Measurements from ENCODE around the gene ESPNL.

ESPNL gene

GRCh38 chr2:238155761-238156694, 55.9 kb downstream of the ESPNL start:
- Histone ChIP-seq H3K9ac (ENCODE audit: low read length in 2 of 2) (no peak overlapping the region), H3K27ac (ENCODE audit: low read length) (no peak overlapping the region), H3K9me3 (ENCODE audit: control insufficient read depth in 2 of 2, low read length in 2 of 2) (no peaks in the 10 kb centered on the region), H3K4me3 (ENCODE audit: low read length in 2 of 2) (no peak overlapping the region), H3K4me1 (ENCODE audit: control insufficient read depth, insufficient read depth, low read length) (peaks cover 5% of the 10 kb centered on the region), H3K36me3 (ENCODE audit: control insufficient read depth in 2 of 2, insufficient read depth in 2 of 2, low read length in 2 of 2) (no peaks in the 10 kb centered on the region), H3K27me3 (ENCODE audit: control insufficient read depth in 1 of 2, insufficient read depth in 2 of 2, low read length in 2 of 2) (peaks cover 7 to 17% of the 10 kb centered on the region in 2 donors)

- Histone ChIP-seq H3K27me3 (ENCODE audit: control insufficient read depth in 1 of 2, insufficient read depth in 2 of 2, low read length in 2 of 2) (peaks cover 7 to 17% of the 10 kb centered on the region in 2 donors), H3K4me3 (ENCODE audit: low read length in 2 of 2) (no peak overlapping the region)
Measured at GRCh38 chr2:238157506-238158017, 57.4 kb downstream of the ESPNL start.

GRCh38 chr2:238158018-238158508, 57.9 kb downstream of the ESPNL start:
- H3K9ac ChIP-seq (ENCODE audit: low read length in 2 of 2) = no peak overlapping the region
- no peak overlapping the region for H3K27ac ChIP-seq (ENCODE audit: low read length)
- H3K27me3 ChIP-seq (ENCODE audit: control insufficient read depth in 1 of 2, insufficient read depth in 2 of 2, low read length in 2 of 2) = peaks cover 11 to 20% of the 10 kb centered on the region in 2 donors
- no peaks in the 10 kb centered on the region for H3K36me3 ChIP-seq (ENCODE audit: control insufficient read depth in 2 of 2, insufficient read depth in 2 of 2, low read length in 2 of 2)
- no peak overlapping the region for H3K4me3 ChIP-seq (ENCODE audit: low read length in 2 of 2)
- H3K9me3 ChIP-seq (ENCODE audit: control insufficient read depth in 2 of 2, low read length in 2 of 2) = no peaks in the 10 kb centered on the region
- H3K4me1 ChIP-seq (ENCODE audit: control insufficient read depth, insufficient read depth, low read length) = peaks cover 5% of the 10 kb centered on the region

More at GRCh38 chr2:238157506-238158017, 57.4 kb downstream of the ESPNL start:
- Histone ChIP-seq H3K4me1 (ENCODE audit: control insufficient read depth, insufficient read depth, low read length) (peaks cover 5% of the 10 kb centered on the region), H3K36me3 (ENCODE audit: control insufficient read depth in 2 of 2, insufficient read depth in 2 of 2, low read length in 2 of 2) (no peaks in the 10 kb centered on the region), H3K9me3 (ENCODE audit: control insufficient read depth in 2 of 2, low read length in 2 of 2) (no peaks in the 10 kb centered on the region), H3K27ac (ENCODE audit: low read length) (no peak overlapping the region), H3K9ac (ENCODE audit: low read length in 2 of 2) (no peak overlapping the region)

GRCh38 chr2:238158509-238159070, 58.5 kb downstream of the ESPNL start, which contains the start of gene ERFE:
TSS of gene ERFE (plus strand) at chr2:238158970. CDS start at chr2:238159008, 38 bp downstream.
- Histone ChIP-seq H3K9ac (ENCODE audit: low read length in 2 of 2) (no peak within 1 kb of the TSS), H3K9me3 (ENCODE audit: control insufficient read depth in 2 of 2, low read length in 2 of 2) (no peaks in the 10 kb centered on the region), H3K4me3 (ENCODE audit: low read length in 2 of 2) (peak within 1 kb of the TSS in 1 of 2 donors; percentile 44)

GRCh38 chr2:238159071-238159539, 59.0 kb downstream of the ESPNL start:
- H3K27ac ChIP-seq (ENCODE audit: low read length) = no peak overlapping the region
- no peaks in the 10 kb centered on the region for H3K9me3 ChIP-seq (ENCODE audit: control insufficient read depth in 2 of 2, low read length in 2 of 2)
- peaks cover 13 to 29% of the 10 kb centered on the region in 2 donors for H3K27me3 ChIP-seq (ENCODE audit: control insufficient read depth in 1 of 2, insufficient read depth in 2 of 2, low read length in 2 of 2)
- H3K9ac ChIP-seq (ENCODE audit: low read length in 2 of 2) = no peak overlapping the region
- H3K4me1 ChIP-seq (ENCODE audit: control insufficient read depth, insufficient read depth, low read length) = peaks cover 8% of the 10 kb centered on the region
- peak overlapping the region in 1 of 2 donors; percentile 44 for H3K4me3 ChIP-seq (ENCODE audit: low read length in 2 of 2)
- H3K36me3 ChIP-seq (ENCODE audit: control insufficient read depth in 2 of 2, insufficient read depth in 2 of 2, low read length in 2 of 2) = no peaks in the 10 kb centered on the region

More at GRCh38 chr2:238158509-238159070, 58.5 kb downstream of the ESPNL start, which contains the start of gene ERFE:
- Histone ChIP-seq H3K4me1 (ENCODE audit: control insufficient read depth, insufficient read depth, low read length) (peaks cover 5% of the 10 kb centered on the region), H3K27ac (ENCODE audit: low read length) (no peak within 1 kb of the TSS), H3K36me3 (ENCODE audit: control insufficient read depth in 2 of 2, insufficient read depth in 2 of 2, low read length in 2 of 2) (no peaks in the 10 kb centered on the region), H3K27me3 (ENCODE audit: control insufficient read depth in 1 of 2, insufficient read depth in 2 of 2, low read length in 2 of 2) (peaks cover 13 to 25% of the 10 kb centered on the region in 2 donors)

- Histone ChIP-seq H3K4me1 (ENCODE audit: control insufficient read depth, insufficient read depth, low read length) (peaks cover 8% of the 10 kb centered on the region), H3K9ac (ENCODE audit: low read length in 2 of 2) (no peak overlapping the region), H3K27me3 (ENCODE audit: control insufficient read depth in 1 of 2, insufficient read depth in 2 of 2, low read length in 2 of 2) (peaks cover 13 to 32% of the 10 kb centered on the region in 2 donors), H3K4me3 (ENCODE audit: low read length in 2 of 2) (no peak overlapping the region), H3K9me3 (ENCODE audit: control insufficient read depth in 2 of 2, low read length in 2 of 2) (no peaks in the 10 kb centered on the region), H3K27ac (ENCODE audit: low read length) (no peak overlapping the region), H3K36me3 (ENCODE audit: control insufficient read depth in 2 of 2, insufficient read depth in 2 of 2, low read length in 2 of 2) (no peaks in the 10 kb centered on the region)
Measured at GRCh38 chr2:238159661-238160205, 59.6 kb downstream of the ESPNL start.

- H3K27me3 ChIP-seq (ENCODE audit: control insufficient read depth in 1 of 2, insufficient read depth in 2 of 2, low read length in 2 of 2) = peaks cover 13 to 32% of the 10 kb centered on the region in 2 donors
- no peak overlapping the region for H3K9ac ChIP-seq (ENCODE audit: low read length in 2 of 2)
- no peak overlapping the region for H3K4me3 ChIP-seq (ENCODE audit: low read length in 2 of 2)
- H3K36me3 ChIP-seq (ENCODE audit: control insufficient read depth in 2 of 2, insufficient read depth in 2 of 2, low read length in 2 of 2) = no peaks in the 10 kb centered on the region
- peaks cover 8% of the 10 kb centered on the region for H3K4me1 ChIP-seq (ENCODE audit: control insufficient read depth, insufficient read depth, low read length)
- no peaks in the 10 kb centered on the region for H3K9me3 ChIP-seq (ENCODE audit: control insufficient read depth in 2 of 2, low read length in 2 of 2)
- H3K27ac ChIP-seq (ENCODE audit: low read length) = no peak overlapping the region
Measured at GRCh38 chr2:238160206-238161129, 60.3 kb downstream of the ESPNL start.

- H3K4me1 ChIP-seq (ENCODE audit: control insufficient read depth, insufficient read depth, low read length) = peaks cover 8% of the 10 kb centered on the region
- no peak overlapping the region for H3K9ac ChIP-seq (ENCODE audit: low read length in 2 of 2)
- H3K4me3 ChIP-seq (ENCODE audit: low read length in 2 of 2) = no peak overlapping the region
- no peaks in the 10 kb centered on the region for H3K36me3 ChIP-seq (ENCODE audit: control insufficient read depth in 2 of 2, insufficient read depth in 2 of 2, low read length in 2 of 2)
- H3K27me3 ChIP-seq (ENCODE audit: control insufficient read depth in 1 of 2, insufficient read depth in 2 of 2, low read length in 2 of 2) = peaks cover 13 to 32% of the 10 kb centered on the region in 2 donors
- no peak overlapping the region for H3K27ac ChIP-seq (ENCODE audit: low read length)
- H3K9me3 ChIP-seq (ENCODE audit: control insufficient read depth in 2 of 2, low read length in 2 of 2) = no peaks in the 10 kb centered on the region
Measured at GRCh38 chr2:238161291-238162051, 61.3 kb downstream of the ESPNL start.

- Histone ChIP-seq H3K9ac (ENCODE audit: low read length in 2 of 2) (no peak overlapping the region), H3K27me3 (ENCODE audit: control insufficient read depth in 1 of 2, insufficient read depth in 2 of 2, low read length in 2 of 2) (peaks cover 13 to 32% of the 10 kb centered on the region in 2 donors), H3K27ac (ENCODE audit: low read length) (no peak overlapping the region), H3K4me3 (ENCODE audit: low read length in 2 of 2) (no peak overlapping the region), H3K36me3 (ENCODE audit: control insufficient read depth in 2 of 2, insufficient read depth in 2 of 2, low read length in 2 of 2) (peaks cover 0 to 2% of the 10 kb centered on the region in 2 donors), H3K4me1 (ENCODE audit: control insufficient read depth, insufficient read depth, low read length) (peaks cover 10% of the 10 kb centered on the region), H3K9me3 (ENCODE audit: control insufficient read depth in 2 of 2, low read length in 2 of 2) (no peaks in the 10 kb centered on the region)
Measured at GRCh38 chr2:238162251-238162845, 62.2 kb downstream of the ESPNL start.

All from stomach smooth muscle (tissue), 2 donors.